HepG2 (cell line): ENCODE results near the gene MPV17L2. TPM values are rescaled to one million over a fixed set of nuclear protein-coding genes. Genes with fewer than 3 reads are reported as not detected.
A peak's percentile ranks its signal among the peaks of the same experiment; 100 is the strongest.

Source experiments
- ARID2 ChIP-seq: sonication (generic); formaldehyde crosslinking; IDR thresholded peaks from 2 replicates; pipeline ENCODE4 v1.8.1; 2022; ENCODE audit warnings: mild to moderate bottlenecking, missing genetic modification reagents, borderline replicate concordance
- CEBPB ChIP-seq: IDR thresholded peaks from 2 replicates; pipeline ENCODE4 v1.6.1; 2011; ENCODE audit warnings: low read depth, low read length, improper control_type of control experiment, borderline replicate concordance
- FOXO4 ChIP-seq: sonication (generic); formaldehyde crosslinking; conservative IDR thresholded peaks from 2 replicates; pipeline ENCODE4 v1.8.1; 2023; ENCODE audit warnings: missing genetic modification reagents
- IRF2 ChIP-seq: IDR thresholded peaks from 2 replicates; pipeline ENCODE4 v1.6.1; 2018; ENCODE audit warnings: missing genetic modification reagents, missing compliant biosample characterization
- IRX3 ChIP-seq: sonication (generic); formaldehyde crosslinking; IDR thresholded peaks from 2 replicates; pipeline ENCODE4 v1.8.1; 2023; ENCODE audit warnings: mild to moderate bottlenecking, low read depth, missing genetic modification reagents, borderline replicate concordance
- KDM5B ChIP-seq: sonication (generic); formaldehyde crosslinking; IDR thresholded peaks from 2 replicates; pipeline ENCODE4 v1.4.0; 2020; ENCODE audit warnings: missing genetic modification reagents, mild to moderate bottlenecking, borderline replicate concordance
- KLF11 ChIP-seq: IDR thresholded peaks from 2 replicates; pipeline ENCODE4 v1.6.1; 2016; ENCODE audit warnings: missing compliant biosample characterization
- NAIF1 ChIP-seq: sonication (generic); formaldehyde crosslinking; IDR thresholded peaks from 2 replicates; pipeline ENCODE4 v1.5.0; 2020; ENCODE audit warnings: mild to moderate bottlenecking, missing genetic modification reagents, borderline replicate concordance
- NFE2L1 ChIP-seq: sonication (generic); formaldehyde crosslinking; IDR thresholded peaks from 2 replicates; pipeline ENCODE4 v1.4.0; 2020; ENCODE audit warnings: missing genetic modification reagents, mild to moderate bottlenecking, borderline replicate concordance
- PHB2 ChIP-seq: fragments of 450-650 bp; IDR thresholded peaks from 2 replicates; pipeline ENCODE4 v1.6.1; 2018; ENCODE audit not compliant: partially characterized antibody
- PITX1 ChIP-seq: sonication (generic); formaldehyde crosslinking; IDR thresholded peaks from 2 replicates; pipeline ENCODE4 v1.5.1; 2020; ENCODE audit warnings: mild to moderate bottlenecking, missing genetic modification reagents
- POLR2AphosphoS2 ChIP-seq: IDR thresholded peaks from 2 replicates; pipeline ENCODE4 v1.6.1; 2011; ENCODE audit warnings: low read depth, low read length, improper control_type of control experiment
- PRMT3 ChIP-seq: sonication (generic); formaldehyde crosslinking; IDR thresholded peaks from 2 replicates; pipeline ENCODE4 v1.8.1; 2022; ENCODE audit warnings: low read depth, mild to moderate bottlenecking, moderate library complexity, missing genetic modification reagents, borderline replicate concordance
- SMARCC2 ChIP-seq: fragments of 450-650 bp; IDR thresholded peaks from 2 replicates; pipeline ENCODE4 v1.6.1; 2017; ENCODE audit warnings: antibody characterized with exemption, mild to moderate bottlenecking
- SOX5 ChIP-seq: IDR thresholded peaks from 2 replicates; pipeline ENCODE4 v1.6.1; 2016; ENCODE audit warnings: borderline replicate concordance
- ZBTB21 ChIP-seq: sonication (generic); formaldehyde crosslinking; IDR thresholded peaks from 2 replicates; pipeline ENCODE4 v1.4.0; 2020; ENCODE audit warnings: missing genetic modification reagents
- ZFP36L2 ChIP-seq: sonication (generic); formaldehyde crosslinking; IDR thresholded peaks from 2 replicates; pipeline ENCODE4 v1.4.0; 2020; ENCODE audit warnings: missing genetic modification reagents
- ZMYM2 ChIP-seq: sonication (generic); formaldehyde crosslinking; IDR thresholded peaks from 2 replicates; pipeline ENCODE4 v1.8.0; 2022; ENCODE audit warnings: mild to moderate bottlenecking, missing genetic modification reagents
- ZNF446 ChIP-seq: sonication (generic); formaldehyde crosslinking; IDR thresholded peaks from 2 replicates; pipeline ENCODE4 v1.5.0; 2020; ENCODE audit warnings: mild to moderate bottlenecking, missing genetic modification reagents
- ZNF510 ChIP-seq: sonication (generic); formaldehyde crosslinking; IDR thresholded peaks from 2 replicates; pipeline ENCODE4 v1.4.0; 2020; ENCODE audit warnings: low read depth, mild to moderate bottlenecking, missing genetic modification reagents
- ZNF616 ChIP-seq: sonication (generic); formaldehyde crosslinking; IDR thresholded peaks from 2 replicates; pipeline ENCODE4 v1.5.0; 2020; ENCODE audit warnings: low read depth, mild to moderate bottlenecking, missing genetic modification reagents
- ZNF678 ChIP-seq: sonication (generic); formaldehyde crosslinking; IDR thresholded peaks from 2 replicates; pipeline ENCODE4 v1.4.0; 2020; ENCODE audit warnings: mild to moderate bottlenecking, missing genetic modification reagents
- ZNF691 ChIP-seq: sonication (generic); formaldehyde crosslinking; IDR thresholded peaks from 2 replicates; pipeline ENCODE4 v1.4.0; 2020; ENCODE audit warnings: missing genetic modification reagents, low read depth, mild to moderate bottlenecking, borderline replicate concordance
- ZNF879 ChIP-seq: sonication (generic); formaldehyde crosslinking; IDR thresholded peaks from 2 replicates; pipeline ENCODE4 v1.8.1; 2023; ENCODE audit warnings: missing genetic modification reagents
- ZSCAN25 ChIP-seq: sonication (generic); formaldehyde crosslinking; IDR thresholded peaks from 2 replicates; pipeline ENCODE4 v1.8.0; 2022; ENCODE audit warnings: mild to moderate bottlenecking, missing genetic modification reagents
- polyA plus RNA-seq, 8 experiments: library from polyadenylated mRNA; depleted of rRNA in 3 of 8; stranded (reverse) in 7 of 8; unstranded in 1 of 8; fragments of >200 nt; fragmentation: Illumina TruSeq in 4 of 8; extraction: Trizol in 4 of 8; gene quantifications; 2 replicates each; pipeline versions ENCODE4 v1.2.1 to v1.2.3, GENCODE V29; 2011 to 2016; ENCODE audit warnings: low read depth in 4 of 8, missing spikeins in 1 of 8, mixed read lengths in 1 of 8; ENCODE audit not compliant: insufficient read depth in 1 of 8
- total RNA-seq, 5 experiments: library from RNA; depleted of rRNA; stranded (reverse); fragments of >200 nt; fragmentation: Illumina TruSeq; extraction: Trizol; gene quantifications; 2 replicates each; pipeline ENCODE4 v1.2.3, GENCODE V29; 2016; ENCODE audit warnings: low read depth in 1 of 5
- TF ChIP-seq, protein P1 (sequence below): sonication (generic); formaldehyde crosslinking; IDR thresholded peaks from 2 replicates; pipeline ENCODE4 v1.8.0; 2022; ENCODE audit warnings: mild to moderate bottlenecking, missing genetic modification reagents, moderate library complexity
- TF ChIP-seq, protein P2 (sequence below): sonication (generic); formaldehyde crosslinking; IDR thresholded peaks from 2 replicates; pipeline ENCODE4 v1.8.1; 2023; ENCODE audit warnings: mild to moderate bottlenecking, inconsistent platforms, moderate library complexity, missing genetic modification reagents, borderline replicate concordance

MPV17L2 gene
- total and polyA plus RNA-seq, 2 of the 13 experiments (the other 11 are each of a cell fraction or from before 2014, with no cell fraction given): 13.6 to 16.7 TPM

- TF ChIP-seq ZNF691 (peak; percentile 76; the same call in 1 of the 2 replicates), ZNF678 (peak; percentile 89; the same call in 1 of the 2 replicates), ARID2 (no peak), ZBTB21 (CRISPR knock-in tag) (peak; percentile 63; the same call in 1 of the 2 replicates), ZFP36L2 (CRISPR knock-in tag) (peak; percentile 80; the same call in 1 of the 2 replicates), CEBPB (no peak), NAIF1 (CRISPR knock-in tag) (peak; percentile 82; the same call in 1 of the 2 replicates), ZNF879 (peak; percentile 94; the same call in 1 of the 2 replicates), IRX3 (no peak), ZNF510 (CRISPR knock-in tag) (peak; percentile 34; the same call in 1 of the 2 replicates), SMARCC2 (no peak), KDM5B (CRISPR knock-in tag) (peak; percentile 97; the same call in 1 of the 2 replicates), PRMT3 (CRISPR knock-in tag) (no peak; the same call in 1 of the 2 replicates), FOXO4 (0 out of 2 replicates have a peak, but pooled peaks have one; percentile 85), ZMYM2 (CRISPR knock-in tag) (0 out of 2 replicates have a peak, but pooled peaks have one; percentile 15), NFE2L1 (peak; percentile 56; the same call in 1 of the 2 replicates), SOX5 (CRISPR knock-in tag) (peak; percentile 32; the same call in 1 of the 2 replicates), POLR2AphosphoS2 (no peak), IRF2 (peak; percentile 86; the same call in 1 of the 2 replicates), ZNF446 (peak; percentile 85), ZNF616 (CRISPR knock-in tag) (peak; percentile 96), ZSCAN25 (peak; percentile 33; the same call in 1 of the 2 replicates), KLF11 (peak; percentile 98), PITX1 (CRISPR knock-in tag) (peak; percentile 62), PHB2 (no peak)
- TF ChIP-seq, protein P1, sequence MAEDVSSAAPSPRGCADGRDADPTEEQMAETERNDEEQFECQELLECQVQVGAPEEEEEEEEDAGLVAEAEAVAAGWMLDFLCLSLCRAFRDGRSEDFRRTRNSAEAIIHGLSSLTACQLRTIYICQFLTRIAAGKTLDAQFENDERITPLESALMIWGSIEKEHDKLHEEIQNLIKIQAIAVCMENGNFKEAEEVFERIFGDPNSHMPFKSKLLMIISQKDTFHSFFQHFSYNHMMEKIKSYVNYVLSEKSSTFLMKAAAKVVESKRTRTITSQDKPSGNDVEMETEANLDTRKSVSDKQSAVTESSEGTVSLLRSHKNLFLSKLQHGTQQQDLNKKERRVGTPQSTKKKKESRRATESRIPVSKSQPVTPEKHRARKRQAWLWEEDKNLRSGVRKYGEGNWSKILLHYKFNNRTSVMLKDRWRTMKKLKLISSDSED (CRISPR knock-in tag): no peak
- TF ChIP-seq, protein P2, sequence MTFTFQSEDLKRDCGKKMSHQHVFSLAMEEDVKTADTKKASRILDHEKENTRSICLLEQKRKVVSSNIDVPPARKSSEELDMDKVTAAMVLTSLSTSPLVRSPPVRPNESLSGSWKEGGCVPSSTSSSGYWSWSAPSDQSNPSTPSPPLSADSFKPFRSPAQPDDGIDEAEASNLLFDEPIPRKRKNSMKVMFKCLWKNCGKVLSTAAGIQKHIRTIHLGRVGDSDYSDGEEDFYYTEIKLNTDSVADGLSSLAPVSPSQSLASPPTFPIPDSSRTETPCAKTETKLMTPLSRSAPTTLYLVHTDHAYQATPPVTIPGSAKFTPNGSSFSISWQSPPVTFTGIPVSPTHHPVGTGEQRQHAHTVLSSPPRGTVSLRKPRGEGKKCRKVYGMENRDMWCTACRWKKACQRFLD: peak; percentile 95; the same call in 1 of the 2 replicates
Observed at GRCh38 chr19:18233224-18233825, 40.3 kb downstream of the MPV17L2 start (continued).
